ENCODE measurements around the gene FDPS.

GRCh38 chr1:155360051-155360450 lies 51.4 kb downstream of the FDPS start:
- TF ChIP-seq, protein P1, sequence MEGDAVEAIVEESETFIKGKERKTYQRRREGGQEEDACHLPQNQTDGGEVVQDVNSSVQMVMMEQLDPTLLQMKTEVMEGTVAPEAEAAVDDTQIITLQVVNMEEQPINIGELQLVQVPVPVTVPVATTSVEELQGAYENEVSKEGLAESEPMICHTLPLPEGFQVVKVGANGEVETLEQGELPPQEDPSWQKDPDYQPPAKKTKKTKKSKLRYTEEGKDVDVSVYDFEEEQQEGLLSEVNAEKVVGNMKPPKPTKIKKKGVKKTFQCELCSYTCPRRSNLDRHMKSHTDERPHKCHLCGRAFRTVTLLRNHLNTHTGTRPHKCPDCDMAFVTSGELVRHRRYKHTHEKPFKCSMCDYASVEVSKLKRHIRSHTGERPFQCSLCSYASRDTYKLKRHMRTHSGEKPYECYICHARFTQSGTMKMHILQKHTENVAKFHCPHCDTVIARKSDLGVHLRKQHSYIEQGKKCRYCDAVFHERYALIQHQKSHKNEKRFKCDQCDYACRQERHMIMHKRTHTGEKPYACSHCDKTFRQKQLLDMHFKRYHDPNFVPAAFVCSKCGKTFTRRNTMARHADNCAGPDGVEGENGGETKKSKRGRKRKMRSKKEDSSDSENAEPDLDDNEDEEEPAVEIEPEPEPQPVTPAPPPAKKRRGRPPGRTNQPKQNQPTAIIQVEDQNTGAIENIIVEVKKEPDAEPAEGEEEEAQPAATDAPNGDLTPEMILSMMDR (IDR thresholded peaks at IDR 0.05) = no peak
- TF ChIP-seq POLR2A (IDR thresholded peaks at IDR 0.05) = no peak
